ENCODE measurements around the gene SLC26A9. TPM values are rescaled to one million over a fixed set of nuclear protein-coding genes. Genes with fewer than 3 reads are reported as not detected.

SLC26A9 gene
- total and polyA plus RNA-seq, 2 donors (not counting 1 experiment from before 2014, with no cell fraction given) = not detected

- no peak overlapping the region for H3K4me3 Mint-ChIP-seq
- no peak overlapping the region for H3K27ac ChIP-seq (ENCODE audit: low read length in 2 of 2)
- H3K9me3 Mint-ChIP-seq (ENCODE audit: insufficient read depth) = no peaks in the 10 kb centered on the region
- H3K27me3 Mint-ChIP-seq = no peaks in the 10 kb centered on the region
- 43% methylated on average over 9 of the region's 14 CpGs for WGBS (ENCODE audit: insufficient coverage)
- H2AFZ ChIP-seq (ENCODE audit: insufficient read depth, low read depth, low read length, poor library complexity, severe bottlenecking) = no peak overlapping the region
- ATAC-seq (ENCODE audit: low read depth) (peak; percentile 80), DNase-seq (peak; percentile 62)
- no peaks in the 10 kb centered on the region for H4K20me1 ChIP-seq (ENCODE audit: control insufficient read depth, insufficient read depth, low read length, poor library complexity, severe bottlenecking)
- CTCF ChIA-PET = interaction anchor here (0.8 to 11.3 kb wide), 22 partner anchors 10 to 218 kb away, joined by 3 to 434 read pairs (median 4); partner anchors contain the start of gene RAB7B
- no peak overlapping the region for H3K4me2 ChIP-seq (replicated peaks; ENCODE audit: low read depth, low read length, poor library complexity, severe bottlenecking)
- H3K79me2 ChIP-seq (ENCODE audit: control insufficient read depth, insufficient read depth, low read length) = no peaks in the 10 kb centered on the region
- no peak overlapping the region for H3K27ac Mint-ChIP-seq
- H3K27me3 ChIP-seq (replicated peaks in 1 of 4; ENCODE audit: control extremely low read depth in 1 of 4, control insufficient read depth in 3 of 4, insufficient read depth in 4 of 4, low read length in 3 of 4) = no peaks in the 10 kb centered on the region
- no peaks in the 10 kb centered on the region for H3K36me3 ChIP-seq (replicated peaks in 1 of 2; ENCODE audit: control extremely low read depth in 1 of 2, control insufficient read depth in 1 of 2, extremely low read depth in 1 of 2, insufficient read depth in 2 of 2, low read length in 1 of 2)
- no peaks in the 10 kb centered on the region for H3K9me3 ChIP-seq (ENCODE audit: control extremely low read depth in 1 of 3, control insufficient read depth in 2 of 3, insufficient read depth in 1 of 3, low read length in 2 of 3)
- H3K4me1 Mint-ChIP-seq = no peaks in the 10 kb centered on the region
- no peak overlapping the region for H3K4me3 ChIP-seq (ENCODE audit: control extremely low read depth in 1 of 5, extremely low read depth in 1 of 5, insufficient read depth in 1 of 5, low read depth in 2 of 5, low read length in 4 of 5)
- H3K4me1 ChIP-seq (ENCODE audit: control insufficient read depth in 2 of 2, insufficient read depth in 2 of 2, low read length in 2 of 2) = no peaks in the 10 kb centered on the region
- TF ChIP-seq CTCF (IDR thresholded peaks at IDR 0.05) (peak; percentile 67), EZH2 (IDR thresholded peaks at IDR 0.05; ENCODE audit: borderline replicate concordance, insufficient read depth, low read depth, low read length, poor library complexity, severe bottlenecking) (no peak)
- H3K9ac ChIP-seq (ENCODE audit: low read length) = no peak overlapping the region
- intact Hi-C loops (cut with micrococcal nuclease) = loop anchor here (1.0 kb wide), 2 partner anchors 46 to 122 kb away; no protein-coding TSS in a partner anchor
- POLR2A ChIA-PET = interaction anchor here (1.0 kb wide), 1 partner anchor 46 kb away, joined by 4 read pairs; no protein-coding TSS in a partner anchor
These were observed 40.9 kb upstream of the SLC26A9 start for GRCh38 chr1:205983925-205984725.

GRCh38 chr1:205981257-205981656, 38.0 kb upstream of the SLC26A9 start:
- Histone ChIP-seq H4K20me1 (ENCODE audit: control insufficient read depth, insufficient read depth, low read length, poor library complexity, severe bottlenecking) (no peaks in the 10 kb centered on the region), H3K4me2 (replicated peaks; ENCODE audit: low read depth, low read length, poor library complexity, severe bottlenecking) (no peak overlapping the region), H3K4me1 (ENCODE audit: control insufficient read depth in 2 of 2, insufficient read depth in 2 of 2, low read length in 2 of 2) (no peaks in the 10 kb centered on the region), H2AFZ (ENCODE audit: insufficient read depth, low read depth, low read length, poor library complexity, severe bottlenecking) (no peak overlapping the region), H3K36me3 (replicated peaks in 1 of 2; ENCODE audit: control extremely low read depth in 1 of 2, control insufficient read depth in 1 of 2, extremely low read depth in 1 of 2, insufficient read depth in 2 of 2, low read length in 1 of 2) (no peaks in the 10 kb centered on the region), H3K79me2 (ENCODE audit: control insufficient read depth, insufficient read depth, low read length) (no peaks in the 10 kb centered on the region), H3K9me3 (ENCODE audit: control extremely low read depth in 1 of 3, control insufficient read depth in 2 of 3, insufficient read depth in 1 of 3, low read length in 2 of 3) (no peaks in the 10 kb centered on the region), H3K4me3 (ENCODE audit: control extremely low read depth in 1 of 5, extremely low read depth in 1 of 5, insufficient read depth in 1 of 5, low read depth in 2 of 5, low read length in 4 of 5) (no peak overlapping the region), H3K27ac (ENCODE audit: low read length in 2 of 2) (no peak overlapping the region), H3K27me3 (replicated peaks in 1 of 4; ENCODE audit: control extremely low read depth in 1 of 4, control insufficient read depth in 3 of 4, insufficient read depth in 4 of 4, low read length in 3 of 4) (no peaks in the 10 kb centered on the region), H3K9ac (ENCODE audit: low read length) (no peak overlapping the region)
- peaks cover 2% of the 10 kb centered on the region for H3K27me3 Mint-ChIP-seq
- ATAC-seq (ENCODE audit: low read depth) (no peak), DNase-seq (no peak)
- WGBS (ENCODE audit: insufficient coverage) = no CpG with 5 or more reads among the region's 1 CpG
- H3K9me3 Mint-ChIP-seq (ENCODE audit: insufficient read depth) = no peaks in the 10 kb centered on the region
- no peak overlapping the region for H3K27ac Mint-ChIP-seq
- H3K4me3 Mint-ChIP-seq = no peak overlapping the region
- no peaks in the 10 kb centered on the region for H3K4me1 Mint-ChIP-seq
- intact Hi-C loops (cut with micrococcal nuclease) = no loop called here
- ChIA-PET CTCF (interaction anchor here (1.4 to 11.3 kb wide), 5 partner anchors 50 to 323 kb away, joined by 7 to 434 read pairs (median 75); no protein-coding TSS in a partner anchor), POLR2A (no interaction called here)
- TF ChIP-seq EZH2 (IDR thresholded peaks at IDR 0.05; ENCODE audit: borderline replicate concordance, insufficient read depth, low read depth, low read length, poor library complexity, severe bottlenecking) = no peak
- TF ChIP-seq CTCF (IDR thresholded peaks at IDR 0.05) = no peak
